Neural cell (in vitro differentiated cells): ENCODE measurements around the gene ABCA8.

Experiments used
- EP300 ChIP-seq: fragments of 450-650 bp; conservative IDR thresholded peaks from 2 replicates; pipeline ENCODE4 v1.6.1; 2014; ENCODE audit warnings: antibody characterized with exemption, mild to moderate bottlenecking, moderate library complexity; ENCODE audit not compliant: poor library complexity, severe bottlenecking
- EZH2 ChIP-seq: fragments of 200-600, 300-800 bp; shearing (Covaris generic), sonication (generic); IDR thresholded peaks from 2 replicates; pipeline ENCODE4 v1.6.1; 2014; ENCODE audit warnings: antibody characterized with exemption, low read length, borderline replicate concordance, mild to moderate bottlenecking; ENCODE audit not compliant: insufficient read depth, poor library complexity, severe bottlenecking
- RAD21 ChIP-seq: fragments of 450-650 bp; conservative IDR thresholded peaks from 2 replicates; pipeline ENCODE4 v1.6.1; 2014; ENCODE audit warnings: antibody characterized with exemption, mild to moderate bottlenecking, moderate library complexity
- TF ChIP-seq, protein P1 (sequence below): fragments of 450-650 bp; IDR thresholded peaks from 2 replicates; pipeline ENCODE4 v1.5.1; 2014; ENCODE audit warnings: antibody characterized with exemption, mild to moderate bottlenecking, moderate library complexity; ENCODE audit not compliant: poor library complexity, severe bottlenecking

DNA sequence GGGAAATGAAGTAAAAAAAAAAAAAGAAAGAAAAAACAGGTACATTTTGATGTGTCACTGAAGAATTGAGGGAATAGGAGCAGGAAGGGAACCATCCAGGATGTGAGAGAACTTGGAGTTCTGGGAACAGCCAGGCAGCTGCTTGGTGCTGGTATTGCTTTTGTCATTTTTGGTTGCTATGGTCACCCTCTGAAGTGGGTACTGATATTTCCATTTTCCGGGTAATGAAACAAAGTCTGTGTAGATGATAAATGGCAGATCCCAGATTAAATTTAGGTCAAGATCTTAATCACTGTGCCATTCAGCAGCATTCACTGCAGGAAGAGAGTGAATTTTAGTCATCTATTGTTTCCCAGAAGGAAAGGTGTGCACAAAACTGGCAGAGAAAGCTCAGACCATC, 93.6 kb downstream of the ABCA8 start:
- TF ChIP-seq RAD21 (no peak), EZH2 (no peak), EP300 (no peak)
- TF ChIP-seq, protein P1, sequence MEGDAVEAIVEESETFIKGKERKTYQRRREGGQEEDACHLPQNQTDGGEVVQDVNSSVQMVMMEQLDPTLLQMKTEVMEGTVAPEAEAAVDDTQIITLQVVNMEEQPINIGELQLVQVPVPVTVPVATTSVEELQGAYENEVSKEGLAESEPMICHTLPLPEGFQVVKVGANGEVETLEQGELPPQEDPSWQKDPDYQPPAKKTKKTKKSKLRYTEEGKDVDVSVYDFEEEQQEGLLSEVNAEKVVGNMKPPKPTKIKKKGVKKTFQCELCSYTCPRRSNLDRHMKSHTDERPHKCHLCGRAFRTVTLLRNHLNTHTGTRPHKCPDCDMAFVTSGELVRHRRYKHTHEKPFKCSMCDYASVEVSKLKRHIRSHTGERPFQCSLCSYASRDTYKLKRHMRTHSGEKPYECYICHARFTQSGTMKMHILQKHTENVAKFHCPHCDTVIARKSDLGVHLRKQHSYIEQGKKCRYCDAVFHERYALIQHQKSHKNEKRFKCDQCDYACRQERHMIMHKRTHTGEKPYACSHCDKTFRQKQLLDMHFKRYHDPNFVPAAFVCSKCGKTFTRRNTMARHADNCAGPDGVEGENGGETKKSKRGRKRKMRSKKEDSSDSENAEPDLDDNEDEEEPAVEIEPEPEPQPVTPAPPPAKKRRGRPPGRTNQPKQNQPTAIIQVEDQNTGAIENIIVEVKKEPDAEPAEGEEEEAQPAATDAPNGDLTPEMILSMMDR = no peak
